ENCODE measurements around the gene TOM1L2.
"Not testable (repeated sequence)": the region's sequence is repeated elsewhere in the genome, so short reads cannot be mapped to it uniquely, and the experiment has no call there.

Gene TOM1L2

GRCh38 chr17:17972126-17972951 is at the start of gene TOM1L2, which contains the start of gene DRC3:
Gene TOM1L2 (minus strand): TSS chr17:17972400. CDS start chr17:17972313, 87 bp downstream.
Gene DRC3 (plus strand): TSS chr17:17972862. CDS start chr17:17977599, 4,737 bp downstream.
- DNase-seq: peak; percentile 97 to 100 (median 100)

GRCh38 chr17:18021372-18021771 is 49.2 kb upstream of the TOM1L2 start:
- DNase-seq: no peak

GRCh38 chr17:18020971-18021370 is 48.8 kb upstream of the TOM1L2 start:
- DNase-seq: no peak

GRCh38 chr17:18019838-18020154 is 47.6 kb upstream of the TOM1L2 start:
- DNase-seq: no peak

GRCh38 chr17:18018411-18018921 is 46.3 kb upstream of the TOM1L2 start:
- no peak for DNase-seq

- no peak for DNase-seq
Observed at GRCh38 chr17:18017958-18018357, 45.8 kb upstream of the TOM1L2 start.

GRCh38 chr17:18016426-18016825 is 44.2 kb upstream of the TOM1L2 start:
- DNase-seq: no peak

GRCh38 chr17:18015593-18015992 is 43.4 kb upstream of the TOM1L2 start:
- DNase-seq: no peak

- no peak for DNase-seq
Observed at GRCh38 chr17:18014006-18014405, 41.8 kb upstream of the TOM1L2 start.

GRCh38 chr17:18011286-18011685 is 39.1 kb upstream of the TOM1L2 start:
- no peak for DNase-seq

GRCh38 chr17:18009609-18010420 is 37.6 kb upstream of the TOM1L2 start:
- no peak for DNase-seq

- DNase-seq: no peak
Observed at GRCh38 chr17:18008496-18009268, 36.5 kb upstream of the TOM1L2 start.

- no peak for DNase-seq
Observed at GRCh38 chr17:18006495-18007239, 34.5 kb upstream of the TOM1L2 start.

GRCh38 chr17:18005496-18005895 is 33.3 kb upstream of the TOM1L2 start:
- no peak for DNase-seq

- no peak for DNase-seq
Observed at GRCh38 chr17:18004884-18005305, 32.7 kb upstream of the TOM1L2 start.

- DNase-seq: no peak
Observed at GRCh38 chr17:18004345-18004744, 32.1 kb upstream of the TOM1L2 start.

GRCh38 chr17:18002171-18002570 is 30.0 kb upstream of the TOM1L2 start:
- no peak for DNase-seq

- DNase-seq: no peak
Observed at GRCh38 chr17:18000030-18000408, 27.8 kb upstream of the TOM1L2 start.

GRCh38 chr17:17999364-18000029 is 27.3 kb upstream of the TOM1L2 start:
- DNase-seq: no peak

GRCh38 chr17:17998934-17999333 is 26.7 kb upstream of the TOM1L2 start:
- DNase-seq: no peak

GRCh38 chr17:17995887-17996286 is 23.7 kb upstream of the TOM1L2 start:
- DNase-seq: not testable (repeated sequence)

Measured in C1 segment of cervical spinal cord (tissue), 14 donors.